IPS-18a (cell line): ENCODE measurements around the gene SPNS3.

Experiments used
- H3K27ac ChIP-seq: one replicate; pipeline ENCODE4 v1.5.1; 2013; ENCODE audit warnings: low read length
- H3K27me3 ChIP-seq: one replicate; pipeline ENCODE4 v1.6.1; 2013; ENCODE audit warnings: mild to moderate bottlenecking, low read length; ENCODE audit not compliant: control insufficient read depth, insufficient read depth
- H3K36me3 ChIP-seq: one replicate; pipeline ENCODE4 v1.6.1; 2013; ENCODE audit warnings: low read depth, low read length; ENCODE audit not compliant: control insufficient read depth
- H3K4me1 ChIP-seq: one replicate; pipeline ENCODE4 v1.6.1; 2013; ENCODE audit warnings: low read depth, low read length; ENCODE audit not compliant: control insufficient read depth
- H3K4me3 ChIP-seq: one replicate; pipeline ENCODE4 v1.5.1; 2013; ENCODE audit warnings: low read length
- H3K9ac ChIP-seq: one replicate; pipeline ENCODE4 v1.6.1; 2013; ENCODE audit warnings: mild to moderate bottlenecking, low read length, moderate library complexity
- H3K9me3 ChIP-seq: one replicate; pipeline ENCODE4 v1.6.1; 2013; ENCODE audit warnings: low read depth, low read length; ENCODE audit not compliant: control insufficient read depth

SPNS3 gene

GRCh38 chr17:4515501-4515900, 81.8 kb downstream of the SPNS3 start:
- H3K27ac ChIP-seq, result no peak overlapping the region
- H3K9ac ChIP-seq, result no peak overlapping the region
- H3K36me3 ChIP-seq, result no peaks in the 10 kb centered on the region
- H3K27me3 ChIP-seq, result no peaks in the 10 kb centered on the region
- H3K9me3 ChIP-seq, result no peaks in the 10 kb centered on the region
- no peak overlapping the region for H3K4me3 ChIP-seq
- no peaks in the 10 kb centered on the region for H3K4me1 ChIP-seq

GRCh38 chr17:4516735-4517134, 83.0 kb downstream of the SPNS3 start:
- H3K36me3 ChIP-seq, result no peaks in the 10 kb centered on the region
- H3K4me3 ChIP-seq, result no peak overlapping the region
- no peak overlapping the region for H3K9ac ChIP-seq
- H3K27me3 ChIP-seq, result no peaks in the 10 kb centered on the region
- no peaks in the 10 kb centered on the region for H3K4me1 ChIP-seq
- no peaks in the 10 kb centered on the region for H3K9me3 ChIP-seq
- H3K27ac ChIP-seq, result no peak overlapping the region

- Histone ChIP-seq H3K9me3 (no peaks in the 10 kb centered on the region), H3K27me3 (peaks cover 12% of the 10 kb centered on the region), H3K36me3 (no peaks in the 10 kb centered on the region), H3K4me1 (no peaks in the 10 kb centered on the region), H3K9ac (no peak overlapping the region), H3K4me3 (no peak overlapping the region), H3K27ac (no peak overlapping the region)
Measured at GRCh38 chr17:4518901-4519300, 85.2 kb downstream of the SPNS3 start.

- no peaks in the 10 kb centered on the region for H3K9me3 ChIP-seq
- no peak overlapping the region for H3K9ac ChIP-seq
- peaks cover 15% of the 10 kb centered on the region for H3K27me3 ChIP-seq
- no peak overlapping the region for H3K4me3 ChIP-seq
- H3K36me3 ChIP-seq, result no peaks in the 10 kb centered on the region
- no peak overlapping the region for H3K27ac ChIP-seq
- no peaks in the 10 kb centered on the region for H3K4me1 ChIP-seq
Measured at GRCh38 chr17:4519361-4519788, 85.6 kb downstream of the SPNS3 start.

- H3K9me3 ChIP-seq, result no peaks in the 10 kb centered on the region
- no peak overlapping the region for H3K27ac ChIP-seq
- H3K4me1 ChIP-seq, result no peaks in the 10 kb centered on the region
- H3K9ac ChIP-seq, result no peak overlapping the region
- H3K27me3 ChIP-seq, result peaks cover 23% of the 10 kb centered on the region
- no peaks in the 10 kb centered on the region for H3K36me3 ChIP-seq
- H3K4me3 ChIP-seq, result no peak overlapping the region
Measured at GRCh38 chr17:4520060-4520893, 86.5 kb downstream of the SPNS3 start.

GRCh38 chr17:4520894-4521600, 87.3 kb downstream of the SPNS3 start:
- H3K36me3 ChIP-seq, result no peaks in the 10 kb centered on the region
- no peaks in the 10 kb centered on the region for H3K9me3 ChIP-seq
- H3K4me1 ChIP-seq, result no peaks in the 10 kb centered on the region
- H3K9ac ChIP-seq, result no peak overlapping the region
- no peak overlapping the region for H3K4me3 ChIP-seq
- no peak overlapping the region for H3K27ac ChIP-seq
- peaks cover 31% of the 10 kb centered on the region for H3K27me3 ChIP-seq

GRCh38 chr17:4522661-4523060, 88.9 kb downstream of the SPNS3 start:
- Histone ChIP-seq H3K36me3 (no peaks in the 10 kb centered on the region), H3K27ac (no peak overlapping the region), H3K4me1 (no peaks in the 10 kb centered on the region), H3K9me3 (no peaks in the 10 kb centered on the region), H3K4me3 (no peak overlapping the region), H3K9ac (no peak overlapping the region), H3K27me3 (peaks cover 47% of the 10 kb centered on the region)

- Histone ChIP-seq H3K4me3 (no peak overlapping the region), H3K27me3 (peaks cover 59% of the 10 kb centered on the region), H3K27ac (no peak overlapping the region), H3K4me1 (no peaks in the 10 kb centered on the region), H3K36me3 (no peaks in the 10 kb centered on the region), H3K9ac (no peak overlapping the region), H3K9me3 (no peaks in the 10 kb centered on the region)
Measured at GRCh38 chr17:4523946-4524345, 90.2 kb downstream of the SPNS3 start.

GRCh38 chr17:4525691-4526397, 92.1 kb downstream of the SPNS3 start:
- Histone ChIP-seq H3K27ac (no peak overlapping the region), H3K4me1 (no peaks in the 10 kb centered on the region), H3K36me3 (no peaks in the 10 kb centered on the region), H3K27me3 (peaks cover 78% of the 10 kb centered on the region), H3K4me3 (no peak overlapping the region), H3K9ac (no peak overlapping the region), H3K9me3 (no peaks in the 10 kb centered on the region)

- Histone ChIP-seq H3K9ac (no peak overlapping the region), H3K4me1 (no peaks in the 10 kb centered on the region), H3K27me3 (peaks cover 91% of the 10 kb centered on the region), H3K36me3 (no peaks in the 10 kb centered on the region), H3K27ac (no peak overlapping the region), H3K4me3 (no peak overlapping the region), H3K9me3 (no peaks in the 10 kb centered on the region)
Measured at GRCh38 chr17:4527134-4527533, 93.4 kb downstream of the SPNS3 start.

GRCh38 chr17:4527566-4528125, 93.9 kb downstream of the SPNS3 start:
- H3K9me3 ChIP-seq, result no peaks in the 10 kb centered on the region
- H3K27ac ChIP-seq, result no peak overlapping the region
- H3K4me3 ChIP-seq, result no peak overlapping the region
- H3K27me3 ChIP-seq, result peaks cover 92% of the 10 kb centered on the region
- H3K36me3 ChIP-seq, result no peaks in the 10 kb centered on the region
- no peaks in the 10 kb centered on the region for H3K4me1 ChIP-seq
- no peak overlapping the region for H3K9ac ChIP-seq
